Panc1 (cell line): Measurements from ENCODE around the gene LTBP2. TPM values are rescaled to one million over a fixed set of nuclear protein-coding genes. Genes with fewer than 3 reads are reported as not detected.
A peak's percentile ranks its signal among the peaks of the same experiment; 100 is the strongest.

Source experiments
- ATAC-seq: fragments of 200-7000 bp; cut with Tn5 transposase; 2 replicates; pipeline ENCODE4 v1.9.1; 2020; ENCODE audit warnings: mild to moderate bottlenecking, moderate library complexity
- BruUV-seq: library from RNA; stranded (reverse); fragments of 400-500 nt; replicated peaks from 2 replicates; lab custom pipeline; 2021; lab: Mats Ljungman, UMichigan
- CTCF ChIA-PET: fragments of 300-600 bp; sonication (Branson Sonifier 250); formaldehyde crosslinking; loops from one replicate; lab custom pipeline; 2022; ENCODE audit warnings: antibody characterized with exemption; lab: Charles Lee
- POLR2A ChIA-PET: fragments of 300-600 bp; sonication (Branson Sonifier 250); formaldehyde crosslinking; loops from one replicate; lab custom pipeline; 2022; ENCODE audit warnings: antibody characterized with exemption; lab: Charles Lee
- DNase-seq: peaks from one replicate; pipeline ENCODE4 v3.0.0-alpha.2; 2010; ENCODE audit warnings: low read depth, low spot score
- H3K27ac ChIP-seq: 2 replicates; pipeline ENCODE4 v1.5.1; 2011; ENCODE audit warnings: mild to moderate bottlenecking, low read length, inconsistent platforms
- H3K27me3 ChIP-seq: fragments of 200-500 bp; sonication (Bioruptor generic); 2 replicates; pipeline ENCODE4 v1.6.0; 2014; ENCODE audit warnings: low read length, inconsistent platforms; ENCODE audit not compliant: control insufficient read depth, insufficient read depth
- H3K36me3 ChIP-seq: fragments of 200-500 bp; sonication (Bioruptor generic); 2 replicates; pipeline ENCODE4 v1.5.1; 2014; ENCODE audit warnings: inconsistent platforms, mild to moderate bottlenecking, low read length, moderate library complexity; ENCODE audit not compliant: control insufficient read depth, insufficient read depth
- H3K4me1 ChIP-seq: 2 replicates; pipeline ENCODE4 v1.5.1; 2011; ENCODE audit warnings: inconsistent platforms, mild to moderate bottlenecking, low read length, moderate library complexity; ENCODE audit not compliant: control insufficient read depth, insufficient read depth
- H3K4me3 ChIP-seq, 2 experiments: 2 replicates each; pipeline ENCODE4 v1.5.1; 2011 to 2012; ENCODE audit warnings: low read depth in 2 of 2, low read length in 2 of 2, mild to moderate bottlenecking in 2 of 2, inconsistent platforms in 1 of 2, moderate library complexity in 1 of 2
- H3K9me3 ChIP-seq: fragments of 200-500 bp; sonication (Bioruptor generic); 2 replicates; pipeline ENCODE4 v1.5.1; 2014; ENCODE audit warnings: low read depth, mild to moderate bottlenecking, inconsistent platforms, low read length, moderate library complexity; ENCODE audit not compliant: control insufficient read depth, insufficient read depth
- POLR2AphosphoS5 ChIP-seq: IDR thresholded peaks from 2 replicates; pipeline ENCODE4 v1.6.1; 2012; ENCODE audit warnings: mild to moderate bottlenecking, low read depth, low read length, moderate library complexity
- SIN3A ChIP-seq: IDR thresholded peaks from 2 replicates; pipeline ENCODE4 v1.6.1; 2012; ENCODE audit warnings: low read depth, mild to moderate bottlenecking, low read length, moderate library complexity, borderline replicate concordance; ENCODE audit not compliant: insufficient read depth
- TCF7L2 ChIP-seq: IDR thresholded peaks from 2 replicates; pipeline ENCODE4 v1.6.1; 2011; ENCODE audit warnings: mild to moderate bottlenecking, low read depth, low read length, inconsistent platforms
- in situ Hi-C: cut with HindIII; loops from 2 replicates; pipeline ENCODE4 v1.10.0; 2016; ENCODE audit warnings: low sequenced_read_pairs, low pct_unique_long_range_greater_than_20kb
- intact Hi-C: fragments of 100-400 bp; cut with micrococcal nuclease; formaldehyde crosslinking; loops from one replicate; pipeline ENCODE4 v1.10.0; 2022; ENCODE audit not compliant: unreplicated experiment
- total RNA-seq: library from RNA; stranded (reverse); gene quantifications from one replicate; pipeline ENCODE4 v1.2.1, GENCODE V29; 2021; ENCODE audit not compliant: unreplicated experiment
- TF ChIP-seq, protein P1 (sequence below): fragments of 450-650 bp; IDR thresholded peaks from 2 replicates; pipeline ENCODE4 v1.5.1; 2017; ENCODE audit warnings: mild to moderate bottlenecking
- TF ChIP-seq, protein P2 (sequence below), 2 experiments: IDR thresholded peaks; 2 replicates each; pipeline ENCODE4 v1.6.1; 2011 to 2012; ENCODE audit warnings: low read depth in 2 of 2, control low read depth in 1 of 2, low read length in 1 of 2, mild to moderate bottlenecking in 1 of 2, moderate library complexity in 1 of 2; ENCODE audit not compliant: insufficient read depth in 1 of 2

Gene LTBP2
- total RNA-seq, 1 experiment from 2014 or later, result 69.8 TPM

DNA sequence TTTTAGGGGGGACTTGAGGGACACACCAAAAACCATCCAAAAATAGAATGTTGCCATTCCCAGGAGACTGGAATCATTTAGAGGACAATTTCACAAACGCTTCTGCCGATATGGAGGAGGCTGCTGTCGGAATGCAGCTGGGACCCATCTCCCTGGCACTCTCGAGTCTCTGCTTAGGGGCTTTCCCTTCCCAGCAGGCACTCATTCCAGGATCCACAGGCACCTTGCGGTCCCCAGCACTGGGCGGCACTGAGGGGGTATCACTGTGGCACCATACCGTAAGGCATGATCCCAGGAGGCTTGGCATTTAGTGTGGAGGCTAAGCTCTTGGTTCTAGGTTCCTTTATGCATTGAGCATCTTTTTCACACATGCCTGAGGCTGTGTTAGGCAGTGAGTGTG lies 36.6 kb upstream of the LTBP2 start:
- intact Hi-C loops, result no loop called here
- DNase-seq, result no peak
- TF ChIP-seq, protein P1, sequence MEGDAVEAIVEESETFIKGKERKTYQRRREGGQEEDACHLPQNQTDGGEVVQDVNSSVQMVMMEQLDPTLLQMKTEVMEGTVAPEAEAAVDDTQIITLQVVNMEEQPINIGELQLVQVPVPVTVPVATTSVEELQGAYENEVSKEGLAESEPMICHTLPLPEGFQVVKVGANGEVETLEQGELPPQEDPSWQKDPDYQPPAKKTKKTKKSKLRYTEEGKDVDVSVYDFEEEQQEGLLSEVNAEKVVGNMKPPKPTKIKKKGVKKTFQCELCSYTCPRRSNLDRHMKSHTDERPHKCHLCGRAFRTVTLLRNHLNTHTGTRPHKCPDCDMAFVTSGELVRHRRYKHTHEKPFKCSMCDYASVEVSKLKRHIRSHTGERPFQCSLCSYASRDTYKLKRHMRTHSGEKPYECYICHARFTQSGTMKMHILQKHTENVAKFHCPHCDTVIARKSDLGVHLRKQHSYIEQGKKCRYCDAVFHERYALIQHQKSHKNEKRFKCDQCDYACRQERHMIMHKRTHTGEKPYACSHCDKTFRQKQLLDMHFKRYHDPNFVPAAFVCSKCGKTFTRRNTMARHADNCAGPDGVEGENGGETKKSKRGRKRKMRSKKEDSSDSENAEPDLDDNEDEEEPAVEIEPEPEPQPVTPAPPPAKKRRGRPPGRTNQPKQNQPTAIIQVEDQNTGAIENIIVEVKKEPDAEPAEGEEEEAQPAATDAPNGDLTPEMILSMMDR, result no peak
- TF ChIP-seq, protein P2, sequence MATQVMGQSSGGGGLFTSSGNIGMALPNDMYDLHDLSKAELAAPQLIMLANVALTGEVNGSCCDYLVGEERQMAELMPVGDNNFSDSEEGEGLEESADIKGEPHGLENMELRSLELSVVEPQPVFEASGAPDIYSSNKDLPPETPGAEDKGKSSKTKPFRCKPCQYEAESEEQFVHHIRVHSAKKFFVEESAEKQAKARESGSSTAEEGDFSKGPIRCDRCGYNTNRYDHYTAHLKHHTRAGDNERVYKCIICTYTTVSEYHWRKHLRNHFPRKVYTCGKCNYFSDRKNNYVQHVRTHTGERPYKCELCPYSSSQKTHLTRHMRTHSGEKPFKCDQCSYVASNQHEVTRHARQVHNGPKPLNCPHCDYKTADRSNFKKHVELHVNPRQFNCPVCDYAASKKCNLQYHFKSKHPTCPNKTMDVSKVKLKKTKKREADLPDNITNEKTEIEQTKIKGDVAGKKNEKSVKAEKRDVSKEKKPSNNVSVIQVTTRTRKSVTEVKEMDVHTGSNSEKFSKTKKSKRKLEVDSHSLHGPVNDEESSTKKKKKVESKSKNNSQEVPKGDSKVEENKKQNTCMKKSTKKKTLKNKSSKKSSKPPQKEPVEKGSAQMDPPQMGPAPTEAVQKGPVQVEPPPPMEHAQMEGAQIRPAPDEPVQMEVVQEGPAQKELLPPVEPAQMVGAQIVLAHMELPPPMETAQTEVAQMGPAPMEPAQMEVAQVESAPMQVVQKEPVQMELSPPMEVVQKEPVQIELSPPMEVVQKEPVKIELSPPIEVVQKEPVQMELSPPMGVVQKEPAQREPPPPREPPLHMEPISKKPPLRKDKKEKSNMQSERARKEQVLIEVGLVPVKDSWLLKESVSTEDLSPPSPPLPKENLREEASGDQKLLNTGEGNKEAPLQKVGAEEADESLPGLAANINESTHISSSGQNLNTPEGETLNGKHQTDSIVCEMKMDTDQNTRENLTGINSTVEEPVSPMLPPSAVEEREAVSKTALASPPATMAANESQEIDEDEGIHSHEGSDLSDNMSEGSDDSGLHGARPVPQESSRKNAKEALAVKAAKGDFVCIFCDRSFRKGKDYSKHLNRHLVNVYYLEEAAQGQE (IDR thresholded peaks at IDR 0.05; ENCODE audit: insufficient read depth in 1 of 2, low read depth in 2 of 2, low read length in 1 of 2), result no peak
- TF ChIP-seq SIN3A (no peak), POLR2AphosphoS5 (no peak), TCF7L2 (no peak)
- peaks cover 21% of the 10 kb centered on the region for H3K4me1 ChIP-seq
- CTCF ChIA-PET, result no interaction called here
- POLR2A ChIA-PET, result interaction anchor here (0.6 kb wide), 1 partner anchor 561 kb away, joined by 15 read pairs; no protein-coding TSS in a partner anchor
- no peaks in the 10 kb centered on the region for H3K27me3 ChIP-seq
- H3K27ac ChIP-seq, result peak overlapping the region; percentile 34; the same call in 1 of the 2 replicates
- no peaks in the 10 kb centered on the region for H3K9me3 ChIP-seq
- no TSS peak for BruUV-seq
- H3K4me3 ChIP-seq, result no peak overlapping the region
- no peak for ATAC-seq
- in situ Hi-C loops, result no loop called here
- no peaks in the 10 kb centered on the region for H3K36me3 ChIP-seq

DNA sequence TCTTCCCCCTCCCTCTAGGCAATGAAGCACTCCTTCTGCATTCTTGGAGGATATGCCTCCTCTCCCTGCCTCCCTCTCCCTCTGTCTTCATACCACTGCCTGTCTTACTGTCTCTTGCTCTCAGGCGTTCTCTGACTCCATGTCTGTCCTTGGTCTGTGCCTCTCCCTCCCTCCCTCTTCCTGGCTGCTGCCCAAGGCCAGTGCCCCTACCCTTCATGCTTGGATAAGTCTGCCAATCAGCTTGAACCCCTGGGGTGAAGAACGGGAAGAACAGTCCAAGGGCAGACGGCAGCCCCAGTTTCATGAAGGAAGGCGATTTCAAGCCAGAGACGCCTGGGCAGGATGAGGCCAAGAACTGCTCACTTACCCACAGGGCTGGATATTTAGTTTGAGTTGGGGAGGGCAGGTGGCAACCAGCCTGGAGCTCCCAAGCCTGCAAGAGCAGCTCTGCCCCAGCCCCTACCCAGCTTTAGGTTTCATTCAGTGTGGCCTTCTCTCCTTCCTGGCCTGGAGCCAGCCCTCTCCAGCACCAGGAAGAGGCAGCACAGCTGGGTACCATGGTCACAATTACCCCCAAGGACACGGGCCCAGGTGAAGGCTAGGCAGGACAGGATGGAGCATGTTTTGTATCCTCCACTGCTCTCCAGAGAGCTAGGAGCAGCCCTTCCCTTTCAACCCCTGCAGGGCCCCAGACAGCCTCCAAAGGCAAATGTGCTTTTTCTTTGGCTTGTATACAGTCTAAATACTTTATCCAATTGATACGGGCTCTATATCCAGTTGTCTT lies 35.8 kb upstream of the LTBP2 start:
- no peak for DNase-seq
- no peaks in the 10 kb centered on the region for H3K9me3 ChIP-seq
- peaks cover 21% of the 10 kb centered on the region for H3K4me1 ChIP-seq
- ChIA-PET CTCF (no interaction called here), POLR2A (interaction anchor here (0.6 kb wide), 1 partner anchor 560 kb away, joined by 15 read pairs; no protein-coding TSS in a partner anchor)
- intact Hi-C loops (no loop called here), in situ Hi-C loops (no loop called here)
- ATAC-seq, result peak; percentile 33
- H3K36me3 ChIP-seq, result no peaks in the 10 kb centered on the region
- BruUV-seq, result no TSS peak
- H3K27me3 ChIP-seq, result no peaks in the 10 kb centered on the region
- H3K4me3 ChIP-seq, result no peak overlapping the region
- TF ChIP-seq, protein P1, result no peak
- TF ChIP-seq TCF7L2 (no peak), SIN3A (no peak), POLR2AphosphoS5 (no peak)
- TF ChIP-seq, protein P2 (IDR thresholded peaks at IDR 0.05; ENCODE audit: insufficient read depth in 1 of 2, low read depth in 2 of 2, low read length in 1 of 2), result no peak
- peak overlapping the region; percentile 34 for H3K27ac ChIP-seq
